GM23338 (cell line): ENCODE measurements around the gene ADIRF. TPM values are rescaled to one million over a fixed set of nuclear protein-coding genes. Genes with fewer than 3 reads are reported as not detected.
"Not testable (repeated sequence)": the region's sequence is repeated elsewhere in the genome, so short reads cannot be mapped to it uniquely, and the experiment has no call there.

ENCODE experiments used
- ATAC-seq: fragments of 200-7000 bp; cut with Tn5 transposase; 3 replicates; pipeline ENCODE4 v1.9.1; 2020
- DNase-seq: peaks from one replicate; pipeline ENCODE4 v3.0.0-alpha.2; 2015; ENCODE audit warnings: low spot score
- H2AFZ ChIP-seq: fragments of 200-600 bp; sonication (generic); 2 replicates; pipeline ENCODE4 v1.8.0; 2016; ENCODE audit warnings: antibody characterized with exemption, mild to moderate bottlenecking, moderate library complexity
- H3F3A ChIP-seq: fragments of 200-600 bp; sonication (generic); replicated peaks from 2 replicates; pipeline ENCODE4 v1.8.0; 2017; ENCODE audit warnings: antibody characterized with exemption, mixed run types, low read depth
- H3K27ac ChIP-seq: fragments of 200-600 bp; sonication (generic); 2 replicates; pipeline ENCODE4 v1.6.1; 2016; ENCODE audit warnings: low read depth
- H3K27me3 ChIP-seq: fragments of 200-600 bp; sonication (generic); 2 replicates; pipeline ENCODE4 v1.8.0; 2016; ENCODE audit warnings: mild to moderate bottlenecking, mixed run types, moderate library complexity; ENCODE audit not compliant: insufficient read depth
- H3K36me3 ChIP-seq: fragments of 200-600 bp; sonication (generic); 2 replicates; pipeline ENCODE4 v1.8.0; 2016; ENCODE audit warnings: mild to moderate bottlenecking; ENCODE audit not compliant: insufficient read depth
- H3K4me1 ChIP-seq: fragments of 200-600 bp; sonication (generic); 2 replicates; pipeline ENCODE4 v1.8.0; 2016; ENCODE audit warnings: mild to moderate bottlenecking, moderate library complexity; ENCODE audit not compliant: insufficient read depth
- H3K4me2 ChIP-seq: fragments of 200-600 bp; sonication (generic); 2 replicates; pipeline ENCODE4 v1.7.1; 2017; ENCODE audit warnings: mixed run types
- H3K4me3 ChIP-seq: fragments of 200-600 bp; sonication (generic); 2 replicates; pipeline ENCODE4 v1.6.1; 2016; ENCODE audit warnings: mixed run types
- H3K79me2 ChIP-seq: fragments of 200-600 bp; sonication (generic); replicated peaks from 2 replicates; pipeline ENCODE4 v1.8.0; 2017; ENCODE audit warnings: mild to moderate bottlenecking; ENCODE audit not compliant: insufficient read depth
- H3K9me2 ChIP-seq: fragments of 200-600 bp; sonication (generic); 2 replicates; pipeline ENCODE4 v1.8.0; 2017; ENCODE audit not compliant: insufficient read depth
- H4K20me1 ChIP-seq: fragments of 200-600 bp; sonication (generic); replicated peaks from 2 replicates; pipeline ENCODE4 v1.8.0; 2017; ENCODE audit warnings: mild to moderate bottlenecking; ENCODE audit not compliant: insufficient read depth
- H3K27ac Mint-ChIP-seq: 2 replicates; pipeline ENCODE4 v1.8.0; 2020; ENCODE audit warnings: inconsistent platforms, mild to moderate bottlenecking, moderate library complexity, mixed read lengths
- H3K27me3 Mint-ChIP-seq: 3 replicates; pipeline ENCODE4 v1.8.0; 2022; ENCODE audit warnings: low read depth, mild to moderate bottlenecking, moderate library complexity, mixed read lengths, inconsistent platforms; ENCODE audit not compliant: insufficient read depth, poor library complexity
- H3K36me3 Mint-ChIP-seq: 3 replicates; pipeline ENCODE4 v1.8.0; 2021; ENCODE audit warnings: low read depth, mild to moderate bottlenecking, inconsistent platforms, moderate library complexity, mixed read lengths
- H3K4me1 Mint-ChIP-seq: 3 replicates; pipeline ENCODE4 v1.8.0; 2020; ENCODE audit warnings: mild to moderate bottlenecking, inconsistent platforms, mixed read lengths
- H3K4me3 Mint-ChIP-seq: 3 replicates; pipeline ENCODE4 v1.8.0; 2021; ENCODE audit warnings: moderate library complexity, mild to moderate bottlenecking, inconsistent platforms, mixed read lengths
- H3K9me3 Mint-ChIP-seq: 3 replicates; pipeline ENCODE4 v1.8.0; 2020; ENCODE audit warnings: moderate library complexity, mild to moderate bottlenecking, inconsistent platforms, mixed read lengths
- polyA plus RNA-seq: library from polyadenylated mRNA; unstranded; fragments of >200 nt; fragmentation: Nextera tagmentation; extraction: Ambion mirVana; gene quantifications from 2 replicates; pipeline ENCODE4 v1.2.1, GENCODE V29; 2016
- small RNA-seq: library from RNA; depleted of rRNA; stranded (forward); fragments of <200 nt; gene quantifications from one replicate; pipeline ENCODE3, GENCODE V24; 2014; ENCODE audit warnings: low replicate concordance
- total RNA-seq: library from RNA; depleted of rRNA; stranded (reverse); fragments of >200 nt; shearing (Covaris generic); gene quantifications from 2 replicates; pipeline ENCODE4 v1.2.3, GENCODE V29; 2014; rRNA removed

Gene ADIRF
- total and polyA plus RNA-seq, 2 experiments from 2014 or later: 1.7 TPM; not detected in 1

DNA sequence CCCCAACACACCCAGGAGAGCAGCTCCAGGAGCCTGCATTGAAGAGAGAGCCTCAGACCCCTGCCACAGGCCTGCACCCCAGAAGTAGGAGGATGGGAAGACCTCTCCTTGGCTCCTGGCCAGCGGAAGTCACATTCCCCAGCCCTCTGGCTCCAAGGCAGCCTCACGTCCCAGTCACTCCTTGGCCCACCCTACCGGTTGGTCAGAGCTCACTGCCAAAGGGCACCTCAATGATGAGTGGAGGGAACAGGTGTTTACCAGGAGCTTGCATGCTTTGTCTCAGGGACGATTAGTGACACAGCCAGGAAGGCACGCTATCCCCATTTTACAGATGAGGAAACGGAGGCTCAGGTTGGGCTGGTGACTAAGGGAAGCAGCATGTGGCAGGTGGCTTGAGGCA lies 50.8 kb downstream of the ADIRF start:
- not testable (repeated sequence) for H3K4me1 ChIP-seq, H3K4me3 Mint-ChIP-seq, H3K27ac ChIP-seq, H3F3A ChIP-seq, H3K27me3 ChIP-seq, H3K36me3 Mint-ChIP-seq, H3K4me1 Mint-ChIP-seq, H3K36me3 ChIP-seq, H3K9me3 Mint-ChIP-seq, H3K4me2 ChIP-seq, H3K79me2 ChIP-seq, H3K27ac Mint-ChIP-seq, H3K9me2 ChIP-seq, H4K20me1 ChIP-seq, ATAC-seq, DNase-seq, H3K27me3 Mint-ChIP-seq, H2AFZ ChIP-seq, H3K4me3 ChIP-seq

DNA sequence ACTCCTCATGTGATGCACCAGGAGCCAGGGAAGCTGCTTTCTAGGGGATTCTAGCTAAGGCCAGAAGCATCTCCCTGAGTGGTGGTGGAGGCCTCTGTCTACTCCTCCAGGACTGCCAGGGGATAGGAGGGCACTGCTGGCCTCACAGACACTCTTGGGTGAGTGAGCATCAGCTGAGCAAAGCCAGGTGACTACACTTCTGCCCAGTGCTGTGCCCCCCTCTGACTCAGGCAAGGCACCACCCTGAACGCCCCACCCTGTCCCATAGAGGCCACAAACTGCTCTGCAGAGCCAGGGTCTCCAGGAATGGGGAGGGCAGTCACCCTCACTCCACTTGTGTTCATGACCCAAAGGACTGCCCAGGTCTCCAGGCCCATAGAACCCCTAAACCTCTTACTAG lies 51.2 kb downstream of the ADIRF start:
- H3K4me3 Mint-ChIP-seq, H3K36me3 Mint-ChIP-seq, H3K27ac ChIP-seq, H2AFZ ChIP-seq, H3K4me2 ChIP-seq, ATAC-seq, H3K27me3 ChIP-seq, H3K27ac Mint-ChIP-seq, H3K27me3 Mint-ChIP-seq, DNase-seq, H3F3A ChIP-seq, H3K4me1 ChIP-seq, H4K20me1 ChIP-seq, H3K9me2 ChIP-seq, H3K4me3 ChIP-seq, H3K36me3 ChIP-seq, H3K9me3 Mint-ChIP-seq, H3K4me1 Mint-ChIP-seq, H3K79me2 ChIP-seq: not testable (repeated sequence)

DNA sequence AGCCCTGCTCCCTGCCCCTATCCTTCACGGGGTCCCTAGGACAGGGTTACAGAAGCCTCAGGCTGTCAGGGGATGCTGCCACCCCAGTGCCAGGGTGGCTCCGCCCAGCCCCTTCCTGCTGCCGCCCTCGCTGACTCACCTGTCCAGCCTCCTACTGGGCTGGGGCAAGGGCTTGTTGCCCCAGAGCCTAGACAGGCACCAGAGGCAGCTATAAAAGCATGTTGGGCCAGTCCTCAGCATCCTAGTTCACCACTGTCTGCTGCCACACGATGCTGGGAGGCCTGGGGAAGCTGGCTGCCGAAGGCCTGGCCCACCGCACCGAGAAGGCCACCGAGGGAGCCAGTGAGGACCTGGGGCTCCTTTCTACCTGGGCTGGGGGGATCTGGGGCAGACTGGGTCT lies 51.8 kb downstream of the ADIRF start, which contains the start of gene FAM25A:
TSS of gene FAM25A (plus strand) at position 239 of the 400 bp plus-strand sequence. CDS start at position 270, 31 bp downstream.
- not testable (repeated sequence) for H3K4me2 ChIP-seq, H3K4me3 ChIP-seq, H3K79me2 ChIP-seq, H3K27ac Mint-ChIP-seq, H3K4me3 Mint-ChIP-seq, H3K27me3 ChIP-seq, H3K27ac ChIP-seq, ATAC-seq, H3K9me2 ChIP-seq, H3K4me1 Mint-ChIP-seq, DNase-seq, H3K36me3 ChIP-seq, H3F3A ChIP-seq, H3K36me3 Mint-ChIP-seq, H4K20me1 ChIP-seq, H3K9me3 Mint-ChIP-seq, H3K27me3 Mint-ChIP-seq, H2AFZ ChIP-seq, H3K4me1 ChIP-seq

Small RNA genes within 50 kb of the gene (small RNA-seq; reads per million reads assigned to genes)
- not detected for gene BMS1P3
- not detected for gene FAM25A

Other genes starting within 250 kb of the ADIRF start
- gene BMPR1A, start 211.9 kb upstream of the ADIRF start, total RNA-seq: 82.5 and 87.7 TPM in 2 replicates
- gene BMPR1A, start 211.9 kb upstream of the ADIRF start, polyA plus RNA-seq: 12.4 and 14.2 TPM in 2 replicates
- 1.0 and 2.4 TPM in 2 replicates for gene MMRN2, start 10.9 kb upstream of the ADIRF start, total RNA-seq
- 0.32 and 0.70 TPM in 2 replicates for gene MMRN2, start 10.9 kb upstream of the ADIRF start, polyA plus RNA-seq
- 4.0 and 9.6 TPM in 2 replicates for gene SNCG, start 9.9 kb upstream of the ADIRF start, total RNA-seq
- gene SNCG, start 9.9 kb upstream of the ADIRF start, polyA plus RNA-seq: 17.0 and 18.5 TPM in 2 replicates
- not detected in 2 replicates for gene FAM25A, start 51.8 kb downstream of the ADIRF start, total RNA-seq
- not detected in 2 replicates for gene FAM25A, start 51.8 kb downstream of the ADIRF start, polyA plus RNA-seq
- 140 and 144 TPM in 2 replicates for gene GLUD1, start 126.4 kb downstream of the ADIRF start, total RNA-seq
- gene GLUD1, start 126.4 kb downstream of the ADIRF start, polyA plus RNA-seq: 41.1 and 44.7 TPM in 2 replicates
- gene SHLD2, start 126.7 kb downstream of the ADIRF start, total RNA-seq: 34.2 and 34.6 TPM in 2 replicates
- gene SHLD2, start 126.7 kb downstream of the ADIRF start, polyA plus RNA-seq: 11.3 and 13.9 TPM in 2 replicates